Measurements from ENCODE around the gene PKP4.

Gene PKP4

DNA sequence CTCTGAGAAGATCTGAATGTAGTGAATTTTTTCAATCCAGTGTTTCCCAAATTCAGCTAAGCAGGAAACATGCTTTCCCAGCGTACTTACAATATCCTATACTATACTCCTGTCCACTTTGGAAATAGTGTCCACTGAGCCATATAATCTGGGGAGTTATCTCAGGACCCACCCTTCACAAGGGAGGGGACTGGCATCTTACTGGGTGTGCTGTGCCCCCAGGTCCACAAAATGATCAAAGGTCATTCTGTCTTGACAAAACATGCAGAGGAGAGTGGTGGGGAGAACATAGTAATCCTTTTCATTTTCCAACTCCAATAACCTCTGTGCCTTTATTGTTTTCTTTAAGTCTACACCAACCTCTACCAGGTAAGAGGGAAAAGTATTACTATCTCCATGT lies 258.6 kb downstream of the PKP4 start:
- no peak overlapping the region for H3K9ac ChIP-seq (ENCODE audit: low read length)
- no peak overlapping the region for H3K4me2 ChIP-seq (ENCODE audit: low read length)
- H3K4me3 ChIP-seq (ENCODE audit: low read depth, low read length, poor library complexity, severe bottlenecking) = no peak overlapping the region
- no peaks in the 10 kb centered on the region for H3K9me2 ChIP-seq (ENCODE audit: low read depth, low read length)
- no peaks in the 10 kb centered on the region for H3K79me2 ChIP-seq (ENCODE audit: insufficient read depth, low read length)
- H2AFZ ChIP-seq (ENCODE audit: low read length) = no peak overlapping the region
- no peaks in the 10 kb centered on the region for H3K9me3 ChIP-seq (ENCODE audit: low read length)
- no peaks in the 10 kb centered on the region for H3K36me3 ChIP-seq (ENCODE audit: insufficient read depth, low read length)
- no peaks in the 10 kb centered on the region for H3K27me3 ChIP-seq (ENCODE audit: insufficient read depth, low read length)
- no peaks in the 10 kb centered on the region for H3K4me1 ChIP-seq (ENCODE audit: insufficient read depth, low read length, severe bottlenecking)
- TF ChIP-seq, protein P1, sequence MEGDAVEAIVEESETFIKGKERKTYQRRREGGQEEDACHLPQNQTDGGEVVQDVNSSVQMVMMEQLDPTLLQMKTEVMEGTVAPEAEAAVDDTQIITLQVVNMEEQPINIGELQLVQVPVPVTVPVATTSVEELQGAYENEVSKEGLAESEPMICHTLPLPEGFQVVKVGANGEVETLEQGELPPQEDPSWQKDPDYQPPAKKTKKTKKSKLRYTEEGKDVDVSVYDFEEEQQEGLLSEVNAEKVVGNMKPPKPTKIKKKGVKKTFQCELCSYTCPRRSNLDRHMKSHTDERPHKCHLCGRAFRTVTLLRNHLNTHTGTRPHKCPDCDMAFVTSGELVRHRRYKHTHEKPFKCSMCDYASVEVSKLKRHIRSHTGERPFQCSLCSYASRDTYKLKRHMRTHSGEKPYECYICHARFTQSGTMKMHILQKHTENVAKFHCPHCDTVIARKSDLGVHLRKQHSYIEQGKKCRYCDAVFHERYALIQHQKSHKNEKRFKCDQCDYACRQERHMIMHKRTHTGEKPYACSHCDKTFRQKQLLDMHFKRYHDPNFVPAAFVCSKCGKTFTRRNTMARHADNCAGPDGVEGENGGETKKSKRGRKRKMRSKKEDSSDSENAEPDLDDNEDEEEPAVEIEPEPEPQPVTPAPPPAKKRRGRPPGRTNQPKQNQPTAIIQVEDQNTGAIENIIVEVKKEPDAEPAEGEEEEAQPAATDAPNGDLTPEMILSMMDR (IDR thresholded peaks at IDR 0.05; ENCODE audit: low read length) = no peak
- no peak for TF ChIP-seq EZH2 (IDR thresholded peaks at IDR 0.05; ENCODE audit: borderline replicate concordance, low read length)
- no peaks in the 10 kb centered on the region for H4K20me1 ChIP-seq (ENCODE audit: insufficient read depth, low read length)
- no peaks in the 10 kb centered on the region for H3F3A ChIP-seq (ENCODE audit: insufficient read depth, low read length)
- no peak overlapping the region for H3K27ac ChIP-seq (ENCODE audit: low read depth, low read length, poor library complexity, severe bottlenecking)

DNA sequence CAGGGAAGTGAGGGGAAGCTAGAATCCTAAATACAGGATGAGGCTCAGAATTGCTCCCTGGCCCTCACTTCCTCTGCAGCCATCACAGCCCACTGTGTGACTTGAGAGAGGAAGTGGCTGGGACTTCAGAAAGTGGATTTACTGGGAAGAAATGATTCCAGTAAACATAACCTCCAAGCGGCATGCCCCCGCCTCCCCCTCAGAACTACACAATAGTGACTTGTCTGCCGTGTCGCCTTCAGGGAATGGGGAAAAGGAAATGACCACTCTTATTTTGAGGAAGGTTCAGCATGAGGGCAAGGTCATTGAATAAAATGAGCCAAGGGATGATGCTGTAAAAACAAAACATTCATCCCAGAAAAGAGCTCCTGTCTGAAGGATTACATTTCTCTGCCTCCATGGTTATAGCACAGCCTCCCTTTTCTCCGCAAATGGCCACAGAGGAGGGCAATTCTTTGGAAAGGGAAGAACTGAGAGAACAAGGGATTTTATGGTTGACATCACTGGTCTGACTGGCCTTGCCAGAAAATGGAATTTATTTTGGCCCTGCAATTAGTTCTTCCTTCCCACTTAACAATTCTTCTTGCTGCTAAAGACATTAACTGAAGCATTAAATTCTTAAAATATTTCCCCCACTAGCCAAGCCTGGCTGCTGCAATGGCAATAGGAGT lies 259.5 kb downstream of the PKP4 start:
- H3K79me2 ChIP-seq (ENCODE audit: insufficient read depth, low read length) = no peaks in the 10 kb centered on the region
- no peaks in the 10 kb centered on the region for H3K9me2 ChIP-seq (ENCODE audit: low read depth, low read length)
- H3K4me1 ChIP-seq (ENCODE audit: insufficient read depth, low read length, severe bottlenecking) = no peaks in the 10 kb centered on the region
- no peaks in the 10 kb centered on the region for H3K27me3 ChIP-seq (ENCODE audit: insufficient read depth, low read length)
- H3K9ac ChIP-seq (ENCODE audit: low read length) = no peak overlapping the region
- H3F3A ChIP-seq (ENCODE audit: insufficient read depth, low read length) = no peaks in the 10 kb centered on the region
- no peak overlapping the region for H2AFZ ChIP-seq (ENCODE audit: low read length)
- H3K4me3 ChIP-seq (ENCODE audit: low read depth, low read length, poor library complexity, severe bottlenecking) = no peak overlapping the region
- H3K36me3 ChIP-seq (ENCODE audit: insufficient read depth, low read length) = no peaks in the 10 kb centered on the region
- H3K4me2 ChIP-seq (ENCODE audit: low read length) = no peak overlapping the region
- no peak for TF ChIP-seq EZH2 (IDR thresholded peaks at IDR 0.05; ENCODE audit: borderline replicate concordance, low read length)
- TF ChIP-seq, protein P1 (IDR thresholded peaks at IDR 0.05; ENCODE audit: low read length) = no peak
- no peak overlapping the region for H3K27ac ChIP-seq (ENCODE audit: low read depth, low read length, poor library complexity, severe bottlenecking)
- H3K9me3 ChIP-seq (ENCODE audit: low read length) = no peaks in the 10 kb centered on the region
- H4K20me1 ChIP-seq (ENCODE audit: insufficient read depth, low read length) = no peaks in the 10 kb centered on the region

DNA sequence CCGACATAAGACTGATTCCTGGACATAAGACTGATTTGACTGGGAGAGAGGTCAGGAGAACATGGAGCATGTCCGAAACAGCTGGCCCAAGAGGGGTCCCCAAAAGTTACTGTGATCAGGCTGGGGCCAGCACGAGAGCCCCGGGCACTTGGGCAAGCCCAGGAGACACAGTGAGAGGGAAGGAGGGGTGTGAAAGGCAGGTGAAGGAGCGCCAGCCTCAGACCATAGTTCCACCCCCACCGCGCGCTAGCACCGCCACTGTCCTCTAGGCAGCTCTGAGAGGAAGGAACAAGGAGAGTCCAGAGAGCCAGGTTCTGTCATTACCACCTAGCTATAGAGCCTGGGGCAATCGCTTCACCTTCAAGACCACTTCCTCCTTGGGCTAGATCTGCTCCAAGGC lies 260.2 kb downstream of the PKP4 start:
- H3F3A ChIP-seq (ENCODE audit: insufficient read depth, low read length) = no peaks in the 10 kb centered on the region
- no peak overlapping the region for H2AFZ ChIP-seq (ENCODE audit: low read length)
- no peaks in the 10 kb centered on the region for H3K79me2 ChIP-seq (ENCODE audit: insufficient read depth, low read length)
- no peaks in the 10 kb centered on the region for H3K27me3 ChIP-seq (ENCODE audit: insufficient read depth, low read length)
- no peaks in the 10 kb centered on the region for H4K20me1 ChIP-seq (ENCODE audit: insufficient read depth, low read length)
- no peak overlapping the region for H3K4me3 ChIP-seq (ENCODE audit: low read depth, low read length, poor library complexity, severe bottlenecking)
- H3K4me2 ChIP-seq (ENCODE audit: low read length) = no peak overlapping the region
- H3K27ac ChIP-seq (ENCODE audit: low read depth, low read length, poor library complexity, severe bottlenecking) = no peak overlapping the region
- H3K9me3 ChIP-seq (ENCODE audit: low read length) = no peaks in the 10 kb centered on the region
- H3K9ac ChIP-seq (ENCODE audit: low read length) = no peak overlapping the region
- no peaks in the 10 kb centered on the region for H3K4me1 ChIP-seq (ENCODE audit: insufficient read depth, low read length, severe bottlenecking)
- no peak for TF ChIP-seq EZH2 (IDR thresholded peaks at IDR 0.05; ENCODE audit: borderline replicate concordance, low read length)
- TF ChIP-seq, protein P1 (IDR thresholded peaks at IDR 0.05; ENCODE audit: low read length) = no peak
- no peaks in the 10 kb centered on the region for H3K9me2 ChIP-seq (ENCODE audit: low read depth, low read length)
- no peaks in the 10 kb centered on the region for H3K36me3 ChIP-seq (ENCODE audit: insufficient read depth, low read length)
